NAMALWA (cell line): ENCODE measurements around the gene CALHM2.

Experiments
- DNase-seq: peaks from one replicate; pipeline ENCODE4 v3.0.0-alpha.2; 2015; ENCODE audit warnings: low spot score

Gene CALHM2

DNA sequence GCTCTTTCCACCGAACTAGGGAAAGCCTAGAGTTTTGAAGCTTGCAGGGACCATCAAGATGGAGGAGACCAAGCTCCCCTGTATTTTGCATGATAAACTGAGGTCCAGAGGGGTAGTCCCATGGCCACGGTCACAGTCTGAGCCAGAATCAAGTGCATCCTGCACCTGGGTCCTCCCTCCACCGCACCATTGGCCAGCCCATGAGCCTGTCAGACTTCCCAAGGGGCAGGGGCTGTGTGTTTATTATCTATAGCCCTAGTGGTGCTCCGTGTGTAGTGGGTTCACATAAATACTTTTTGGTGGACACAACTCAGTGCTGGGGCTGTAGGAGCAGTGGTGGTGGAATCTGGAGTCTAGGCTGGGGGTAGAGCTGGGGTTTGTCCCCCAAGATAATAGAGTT, 23.3 kb upstream of the CALHM2 start:
- no peak for DNase-seq

DNA sequence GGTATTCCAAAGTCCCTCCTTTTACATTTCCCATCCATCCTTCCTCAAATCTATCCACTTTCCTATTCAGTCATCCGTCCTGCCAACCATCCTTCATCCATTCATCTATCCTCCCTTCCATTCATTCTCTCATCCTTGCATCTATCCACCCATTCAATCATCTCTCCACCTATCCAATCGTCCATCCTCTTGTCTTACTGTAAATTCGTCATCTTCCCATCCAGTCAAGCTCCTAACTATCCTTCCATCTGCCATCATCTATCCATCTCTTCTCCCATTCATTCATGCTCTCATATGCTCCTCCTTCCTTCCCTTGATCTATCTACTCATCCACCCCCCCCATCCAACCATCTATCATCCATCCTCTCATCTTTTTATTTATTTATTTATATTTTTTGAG, 21.9 kb upstream of the CALHM2 start:
- no peak for DNase-seq

GRCh38 chr10:103473261-103473671, 21.1 kb upstream of the CALHM2 start:
- DNase-seq, result no peak

DNA sequence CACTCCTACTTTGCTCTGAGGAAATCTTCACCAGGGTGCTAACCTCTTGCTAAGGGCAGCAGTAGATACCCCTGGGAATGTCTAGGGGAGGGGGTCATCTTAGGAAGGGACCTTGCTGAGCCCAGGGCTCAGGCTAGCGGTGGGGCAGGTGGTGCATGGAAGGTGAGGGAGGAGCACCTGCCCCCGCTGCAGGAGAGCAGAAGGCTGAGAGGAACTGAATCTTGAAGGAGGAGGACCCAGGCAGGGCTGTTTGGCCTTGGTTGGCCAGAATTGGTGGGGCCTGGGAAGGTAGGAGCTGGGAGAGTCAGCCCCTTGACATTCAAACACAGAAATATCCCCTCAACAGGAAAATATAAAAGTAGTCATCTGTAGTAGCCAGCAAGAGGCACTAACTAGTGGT, 19.8 kb upstream of the CALHM2 start:
- DNase-seq, result no peak

DNA sequence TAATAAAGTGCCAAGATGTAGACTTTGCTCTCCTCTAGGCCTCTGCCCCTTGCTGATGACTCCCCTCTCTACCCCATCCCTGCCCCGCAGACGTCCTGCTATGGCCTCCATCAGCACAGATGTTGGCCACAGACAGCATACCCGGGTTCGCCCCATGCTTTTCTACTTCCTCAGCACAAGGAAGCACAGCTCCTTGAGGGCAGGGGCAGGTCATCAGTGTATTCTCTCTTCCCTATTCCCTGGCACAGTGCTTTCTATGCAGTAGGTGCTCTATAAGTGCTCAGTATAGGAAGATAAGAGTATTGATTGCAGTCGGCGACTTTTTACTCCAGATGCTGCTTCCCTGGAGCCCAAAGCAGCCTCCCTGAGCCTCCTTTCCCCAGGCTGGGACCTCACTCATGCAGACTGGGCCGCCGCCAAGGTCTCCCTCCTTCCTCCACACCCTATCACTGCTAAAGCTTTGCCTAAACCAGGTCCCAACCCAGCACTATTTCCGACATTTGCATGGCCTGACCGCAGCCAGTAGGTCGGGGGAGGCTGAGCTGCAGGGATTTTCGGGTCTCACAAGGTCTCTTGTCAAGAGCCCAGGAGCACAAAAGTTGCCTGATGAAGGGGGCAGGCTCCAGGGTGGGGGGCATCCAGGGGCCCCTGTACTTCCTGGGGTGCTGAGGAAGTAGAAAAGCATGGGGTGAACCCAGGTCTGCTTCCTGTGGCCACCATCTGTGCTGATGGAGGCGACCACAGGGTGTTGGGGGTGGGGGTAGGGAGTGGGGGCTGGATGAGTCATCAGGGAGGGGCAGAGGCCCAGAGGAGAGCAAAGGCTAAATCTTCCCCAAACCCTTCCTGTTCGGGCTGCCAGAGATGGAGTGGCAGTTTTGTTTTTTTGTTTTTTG, 18.8 kb upstream of the CALHM2 start:
- peak; percentile 70 for DNase-seq

- no peak for DNase-seq
These were observed 17.0 kb upstream of the CALHM2 start for GRCh38 chr10:103469201-103469600.

DNA sequence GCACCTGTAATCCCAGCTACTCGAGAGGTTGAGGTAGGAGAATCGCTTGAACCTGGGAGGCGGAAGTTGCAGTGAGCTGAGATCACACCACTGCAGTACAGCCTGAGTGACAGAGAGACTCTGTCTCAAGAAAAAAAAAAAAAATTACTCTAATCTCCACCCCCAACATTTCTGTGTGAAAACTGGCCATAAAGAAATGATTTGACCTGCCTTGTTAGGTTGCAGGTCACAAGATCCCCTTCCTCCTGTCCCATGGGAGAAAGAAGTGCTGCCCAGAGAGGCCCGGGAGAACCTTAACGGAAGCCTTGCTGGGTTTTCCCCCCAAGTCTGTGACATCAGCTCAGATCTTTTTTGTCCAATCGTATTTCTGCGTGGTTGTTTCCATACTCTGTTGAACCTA, 15.2 kb upstream of the CALHM2 start:
- DNase-seq, result no peak

DNA sequence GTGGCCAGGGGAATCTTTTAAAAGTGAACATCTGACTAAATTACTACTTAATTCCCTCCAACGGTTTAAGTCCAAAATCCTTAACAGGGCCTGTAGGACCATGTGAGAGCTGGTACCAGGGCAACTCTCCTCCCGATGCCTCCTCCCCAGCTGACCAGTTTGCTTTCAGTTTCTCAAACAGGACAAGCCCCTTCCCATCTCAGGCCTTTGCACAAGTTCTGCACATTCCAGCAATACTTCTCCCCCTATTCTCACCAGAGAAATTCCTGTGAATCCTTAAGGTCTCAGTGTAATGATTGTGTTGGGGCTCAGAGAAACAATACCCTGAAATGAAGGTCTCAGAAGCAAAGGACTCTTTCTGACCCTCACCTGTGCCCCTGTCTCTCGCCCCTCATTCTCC, 14.6 kb upstream of the CALHM2 start:
- no peak for DNase-seq

GRCh38 chr10:103465411-103466179, 13.4 kb upstream of the CALHM2 start:
- no peak for DNase-seq

- DNase-seq, result no peak
These were observed 11.3 kb upstream of the CALHM2 start for GRCh38 chr10:103463499-103463898.

- no peak for DNase-seq
These were observed 7.4 kb upstream of the CALHM2 start for GRCh38 chr10:103459615-103460014.

GRCh38 chr10:103458720-103459119, 6.5 kb upstream of the CALHM2 start, which contains the start of gene CALHM1:
CALHM1 (minus strand) TSS chr10:103458900; CDS start chr10:103458751, 149 bp downstream.
- DNase-seq, result peak; percentile 30

- no peak for DNase-seq
These were observed 5.9 kb upstream of the CALHM2 start for GRCh38 chr10:103457896-103458583.

DNA sequence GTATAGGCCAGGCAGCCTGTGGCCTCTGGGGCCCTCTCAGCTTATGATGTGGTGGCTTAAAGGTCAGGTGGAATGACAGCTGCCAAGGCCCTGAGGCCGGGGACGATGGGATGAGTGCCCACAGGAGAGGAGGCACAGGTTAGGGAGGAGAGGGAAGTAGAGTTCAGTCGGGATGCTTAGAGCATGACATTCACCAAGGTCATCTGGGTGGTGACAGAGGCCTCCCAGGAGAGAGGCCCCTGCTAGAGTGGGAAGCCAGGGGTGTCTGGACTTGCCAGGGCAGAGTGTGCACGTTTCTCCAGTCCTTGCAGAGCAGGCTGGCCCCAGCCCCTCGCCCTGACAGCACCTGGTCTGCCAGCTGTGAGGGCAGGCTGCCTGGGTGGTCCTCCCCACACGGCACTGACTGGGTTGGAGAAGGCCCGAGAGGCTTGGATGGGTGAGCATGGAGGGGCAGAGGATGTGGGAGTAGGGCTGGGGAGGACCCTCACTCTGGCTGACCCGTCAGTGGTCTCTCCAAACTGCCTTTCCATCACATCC, 5.1 kb upstream of the CALHM2 start:
- no peak for DNase-seq

- DNase-seq, result no peak
These were observed 4.0 kb upstream of the CALHM2 start for GRCh38 chr10:103456074-103456660.

DNA sequence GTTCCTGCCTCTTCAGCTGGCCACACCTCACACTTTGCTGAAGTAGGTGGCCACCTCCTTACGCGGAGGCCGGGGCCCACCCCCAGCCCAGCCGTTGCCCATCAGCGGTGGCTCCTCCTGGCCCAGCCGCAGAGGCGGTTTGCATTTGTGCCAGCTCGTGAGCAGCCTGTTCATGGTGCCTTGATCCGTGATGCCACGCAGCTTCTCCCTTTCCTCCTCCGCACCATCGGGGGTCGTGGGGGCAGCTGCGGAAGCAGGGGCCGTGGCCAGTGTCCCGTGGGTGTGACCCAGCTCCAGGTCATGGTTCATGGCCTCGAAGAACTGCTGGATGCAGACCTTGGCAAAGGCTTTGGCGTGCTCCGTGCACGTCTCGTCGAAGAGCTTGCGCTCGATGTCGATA, 3.1 kb upstream of the CALHM2 start:
- DNase-seq, result no peak

- DNase-seq, result no peak
These were observed 1.9 kb upstream of the CALHM2 start for GRCh38 chr10:103454026-103454425.

GRCh38 chr10:103452506-103453230, 498 bp upstream of the CALHM2 start:
- DNase-seq, result no peak

GRCh38 chr10:103451091-103451813, 918 bp downstream of the CALHM2 start:
- no peak for DNase-seq

DNA sequence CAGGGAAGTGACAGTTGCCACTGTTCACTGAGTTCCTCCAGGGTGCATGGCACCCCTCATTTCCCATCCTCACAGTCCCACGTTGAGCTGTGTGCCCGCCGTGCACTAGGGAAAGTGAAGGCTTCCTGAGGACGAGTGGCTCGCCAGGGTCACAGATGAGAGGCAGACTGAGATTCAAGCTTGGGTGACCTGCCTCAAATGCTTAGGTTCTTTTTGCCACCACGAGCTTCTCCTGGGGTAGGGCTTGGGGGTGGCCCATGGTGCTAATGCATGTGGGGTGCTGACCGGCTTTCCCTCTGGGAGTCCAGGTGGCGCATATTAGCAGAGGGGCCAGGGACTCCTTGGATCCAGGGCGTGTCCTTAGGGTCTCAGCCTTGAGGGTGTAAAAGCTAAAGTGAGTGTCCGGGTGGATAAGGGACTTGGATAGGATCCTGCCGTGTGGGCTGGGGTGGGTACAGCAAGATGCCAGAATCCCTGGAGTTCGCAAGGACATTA, 1.9 kb downstream of the CALHM2 start:
- DNase-seq, result no peak
